HG03045 (cell line): ENCODE data around the gene PLD2.

Experiments
- ATAC-seq: cut with Tn5 transposase; IDR thresholded peaks from one replicate; pipeline ENCODE4 v1.9.1; 2021; ENCODE audit warnings: mild to moderate bottlenecking, moderate library complexity; ENCODE audit not compliant: unreplicated experiment

PLD2 gene

DNA sequence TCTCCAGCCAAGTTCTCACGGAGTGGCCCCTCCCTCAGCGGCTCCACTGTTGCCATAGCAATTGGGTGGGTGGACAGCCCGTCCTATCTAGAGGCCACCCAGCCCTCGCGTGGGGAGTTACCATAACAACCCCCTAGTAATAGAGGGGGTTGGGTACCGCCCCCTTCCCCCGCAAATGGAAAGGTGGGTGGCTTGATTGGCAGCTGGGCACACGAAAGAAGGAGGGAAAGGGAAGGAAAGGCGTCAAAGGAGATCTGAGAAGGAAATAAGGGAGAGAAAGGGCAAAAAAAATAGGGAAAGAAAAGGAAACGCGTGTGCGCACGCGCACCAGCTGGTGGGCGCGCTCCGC, 25.9 kb downstream of the PLD2 start:
- peak; percentile 7 for ATAC-seq

GRCh38 chr17:4833178-4833940, 26.4 kb downstream of the PLD2 start, which contains the start of gene MINK1:
TSS of gene MINK1 (plus strand) at chr17:4833340. CDS start at chr17:4833584, 244 bp downstream.
- ATAC-seq, result peak; percentile 91

DNA sequence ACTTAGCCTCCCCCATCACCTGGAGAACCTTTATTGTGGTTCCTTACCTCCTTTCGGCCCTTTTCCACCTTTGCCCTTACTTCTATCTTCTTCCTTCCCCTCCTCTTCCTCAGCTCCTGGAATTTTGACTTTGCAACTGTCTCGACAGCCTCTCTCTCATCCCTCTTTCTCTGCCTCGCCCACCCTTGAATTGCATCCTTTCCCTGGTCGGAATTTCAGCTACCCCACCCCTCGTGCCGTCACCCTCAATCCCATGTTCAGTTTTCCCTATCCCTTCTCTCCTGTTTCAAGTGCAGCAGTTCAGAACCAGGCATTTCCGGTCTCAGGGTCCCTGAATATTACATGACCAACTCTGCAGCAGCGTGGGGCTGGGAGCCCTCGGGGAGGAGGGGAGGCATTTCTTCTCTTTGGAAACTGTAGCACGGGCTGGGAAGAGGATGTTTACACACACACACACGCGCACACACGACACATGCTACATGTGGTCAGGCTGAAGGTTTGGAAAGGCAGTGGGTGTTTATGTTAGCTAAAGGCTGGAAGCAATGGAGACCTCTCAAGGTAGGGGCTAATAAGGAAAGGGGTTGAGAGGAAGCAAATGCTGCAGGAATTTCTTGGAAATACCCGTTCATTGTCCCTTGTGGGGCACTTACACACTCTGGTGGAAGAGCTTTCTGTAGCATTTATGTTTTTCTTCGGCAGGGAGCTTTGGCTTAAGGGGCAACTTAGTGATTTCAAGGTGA, 27.2 kb downstream of the PLD2 start:
- ATAC-seq, result no peak

GRCh38 chr17:4834681-4835020, 27.7 kb downstream of the PLD2 start:
- no peak for ATAC-seq

- no peak for ATAC-seq
Observed at GRCh38 chr17:4836221-4836620, 29.3 kb downstream of the PLD2 start.

GRCh38 chr17:4837471-4838308, 30.7 kb downstream of the PLD2 start:
- ATAC-seq, result no peak

DNA sequence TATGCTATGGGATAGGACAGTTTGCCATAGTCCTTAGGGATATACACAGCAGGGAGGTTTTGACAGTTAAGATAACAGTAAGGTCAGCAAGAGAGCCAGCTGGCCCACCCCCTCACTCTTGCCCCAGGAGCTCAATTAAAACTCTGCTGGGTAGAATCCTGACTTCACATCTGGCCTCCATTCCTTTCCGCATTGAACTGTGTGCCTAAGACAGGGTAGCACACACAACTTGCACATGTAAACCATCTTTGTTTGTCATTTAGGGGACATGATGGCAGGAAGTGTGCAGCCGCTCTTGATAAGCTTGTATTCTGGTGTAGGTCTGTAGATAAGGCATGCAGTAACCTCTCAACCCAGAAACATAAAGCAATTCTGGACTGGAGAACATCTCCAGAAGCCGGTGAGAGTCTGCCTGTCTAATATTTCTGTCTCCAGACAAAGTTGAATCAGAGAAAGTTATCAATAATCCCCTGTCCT, 31.4 kb downstream of the PLD2 start:
- no peak for ATAC-seq

DNA sequence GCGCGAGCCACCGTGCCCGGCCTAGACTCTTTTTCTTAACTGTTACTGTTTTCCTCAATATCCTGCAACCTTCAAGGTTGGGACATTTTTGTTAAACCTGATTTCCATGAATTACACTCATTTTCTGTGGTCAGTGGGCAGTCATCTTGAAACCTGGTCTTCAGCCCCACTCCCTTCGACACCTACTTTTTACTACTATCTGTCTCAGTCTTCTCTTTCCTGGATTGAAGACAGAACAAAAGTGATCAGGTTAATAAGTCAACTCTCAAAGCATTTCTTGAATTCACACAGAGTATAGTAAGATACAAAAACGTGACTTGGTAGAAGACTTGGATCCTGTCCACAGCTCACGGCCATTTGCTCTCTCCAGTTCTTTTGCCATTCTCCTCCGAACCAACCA, 32.3 kb downstream of the PLD2 start:
- ATAC-seq, result no peak

DNA sequence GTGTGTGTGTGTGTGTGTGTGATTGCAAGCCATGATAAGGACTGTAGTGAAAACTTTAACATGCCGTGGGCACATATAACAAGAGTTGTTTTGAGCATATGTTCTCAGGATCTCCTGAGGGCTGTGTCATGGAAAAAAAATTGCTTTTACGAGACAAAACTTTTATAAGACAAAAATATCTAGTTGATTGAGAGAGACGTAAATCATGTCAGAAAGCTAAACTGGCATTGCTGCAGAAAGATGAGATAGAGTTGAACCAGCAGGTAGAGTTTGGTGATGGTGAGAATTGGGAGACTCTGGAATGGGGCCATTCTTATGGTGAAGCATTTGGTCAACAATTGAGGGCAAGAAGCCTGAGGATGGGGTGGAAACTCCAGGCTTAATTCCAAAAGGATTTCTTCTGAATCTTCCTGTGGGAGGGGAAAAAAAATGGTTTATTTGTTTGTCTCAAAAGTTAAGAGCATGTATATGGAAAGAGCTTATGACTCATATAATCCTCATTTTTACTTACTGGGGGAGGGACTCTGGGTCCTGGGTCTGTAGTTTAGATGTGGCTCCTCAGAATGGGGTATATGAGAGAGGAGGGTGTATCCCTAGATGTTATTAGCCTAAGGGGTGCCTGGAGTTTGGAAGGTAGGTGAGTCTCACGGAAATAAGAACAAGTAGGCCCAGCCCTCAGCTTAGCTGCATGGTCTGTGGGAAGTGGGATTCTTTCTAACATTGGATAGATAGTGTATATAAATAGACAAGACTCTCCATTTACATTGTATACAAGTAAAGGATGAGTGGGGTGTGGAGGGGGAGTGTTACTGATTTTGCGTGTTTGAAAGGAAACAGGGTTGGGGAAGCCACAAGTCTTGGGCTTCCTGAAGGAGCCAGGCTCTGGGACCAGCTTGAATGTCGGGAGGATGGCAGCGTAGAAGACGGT, 33.3 kb downstream of the PLD2 start:
- ATAC-seq, result no peak

DNA sequence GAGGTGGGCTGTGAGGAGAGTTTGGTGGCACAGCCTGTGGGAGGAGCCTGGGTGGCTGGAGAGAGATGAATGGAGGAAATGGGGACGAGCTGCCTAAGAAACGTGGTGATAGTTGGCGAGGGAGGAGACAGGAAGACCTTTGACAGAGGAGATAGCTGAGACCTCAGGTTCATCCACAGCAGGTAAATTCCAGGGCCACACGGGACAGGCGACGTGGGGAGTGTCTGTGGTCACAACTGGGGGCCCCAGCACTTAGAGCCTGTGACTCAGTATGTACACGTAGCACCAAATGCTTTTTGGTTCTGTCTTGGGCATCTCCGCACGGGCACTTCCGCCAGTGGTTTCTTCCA, 33.9 kb downstream of the PLD2 start:
- ATAC-seq, result no peak

DNA sequence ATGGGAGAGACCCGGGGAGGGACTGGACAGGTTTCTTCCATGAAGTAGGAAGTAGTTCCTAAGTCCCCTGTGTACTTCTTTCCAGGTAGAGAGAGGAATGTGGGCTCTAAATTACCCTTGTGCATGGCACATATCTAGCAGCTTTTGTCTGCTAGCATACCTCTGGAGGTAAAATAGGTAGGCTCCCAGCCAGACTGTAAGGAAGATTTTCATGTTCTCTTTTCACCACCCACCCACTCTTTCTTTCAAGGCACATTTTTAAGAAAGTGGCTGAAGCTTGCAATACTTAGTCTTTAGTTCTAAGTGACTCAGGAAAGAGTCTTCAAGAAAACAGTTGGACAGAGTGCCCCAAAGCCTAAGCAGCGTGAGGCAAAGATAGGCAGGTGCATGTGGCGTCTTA, 35.4 kb downstream of the PLD2 start:
- no peak for ATAC-seq

DNA sequence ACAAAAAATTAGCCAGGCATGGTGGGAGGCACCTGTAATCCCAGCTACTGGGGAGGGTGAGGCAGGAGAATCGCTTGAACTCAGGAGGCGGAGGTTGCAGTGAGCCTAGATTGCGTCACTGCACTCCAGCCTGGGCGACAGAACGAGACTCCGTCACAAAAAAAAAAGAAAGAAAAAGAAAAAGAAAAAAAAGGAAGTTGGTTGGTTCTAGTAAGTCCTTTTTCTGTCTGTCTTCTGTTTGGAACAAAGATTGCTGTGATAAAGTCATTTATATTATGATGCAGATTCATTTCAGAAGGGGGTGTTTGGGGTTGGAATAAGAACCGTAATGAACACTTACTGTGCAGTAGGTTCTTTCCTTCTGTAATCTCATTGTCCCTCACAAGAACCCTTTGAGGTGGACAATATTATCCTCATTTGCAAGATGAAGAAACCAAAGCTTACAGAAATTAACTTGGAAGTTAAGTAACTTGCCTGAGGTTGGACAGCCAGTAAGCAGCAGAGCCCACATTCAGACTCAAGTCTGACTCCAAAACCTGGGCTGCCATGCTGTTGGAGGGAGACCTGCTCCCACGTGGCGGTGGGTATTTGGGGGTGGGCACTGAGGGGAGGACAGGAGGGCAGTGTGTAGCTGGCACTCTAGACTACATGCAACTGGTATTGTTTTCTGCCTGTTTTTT, 36.5 kb downstream of the PLD2 start:
- no peak for ATAC-seq

GRCh38 chr17:4845118-4845517, 38.2 kb downstream of the PLD2 start:
- ATAC-seq, result no peak

GRCh38 chr17:4846635-4847390, 39.9 kb downstream of the PLD2 start:
- no peak for ATAC-seq

DNA sequence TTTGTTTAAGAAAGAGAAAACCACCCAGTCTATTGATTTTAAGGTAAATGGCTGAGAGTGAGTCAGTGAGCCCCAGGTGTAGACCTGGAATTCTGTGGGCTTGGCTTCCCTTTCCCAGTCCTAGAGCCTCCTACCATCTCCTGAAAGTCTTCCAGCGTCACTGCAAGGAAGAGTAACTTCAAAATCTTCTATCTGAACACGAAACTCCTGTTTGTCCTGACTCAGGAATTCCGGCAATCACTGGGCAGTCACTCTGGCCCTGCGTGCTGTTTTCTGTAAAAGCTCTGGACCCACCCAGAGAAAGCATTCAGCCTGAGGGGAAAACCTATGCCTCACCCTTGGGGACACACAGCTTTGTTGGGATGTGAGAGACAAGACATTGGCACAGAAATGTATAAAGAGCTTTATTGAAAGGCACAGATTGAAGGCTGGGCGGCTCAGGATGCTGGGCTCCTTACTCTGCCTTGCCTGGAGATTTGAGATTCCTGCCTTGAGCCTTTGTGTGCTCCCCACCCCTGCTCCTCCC, 42.1 kb downstream of the PLD2 start:
- no peak for ATAC-seq

DNA sequence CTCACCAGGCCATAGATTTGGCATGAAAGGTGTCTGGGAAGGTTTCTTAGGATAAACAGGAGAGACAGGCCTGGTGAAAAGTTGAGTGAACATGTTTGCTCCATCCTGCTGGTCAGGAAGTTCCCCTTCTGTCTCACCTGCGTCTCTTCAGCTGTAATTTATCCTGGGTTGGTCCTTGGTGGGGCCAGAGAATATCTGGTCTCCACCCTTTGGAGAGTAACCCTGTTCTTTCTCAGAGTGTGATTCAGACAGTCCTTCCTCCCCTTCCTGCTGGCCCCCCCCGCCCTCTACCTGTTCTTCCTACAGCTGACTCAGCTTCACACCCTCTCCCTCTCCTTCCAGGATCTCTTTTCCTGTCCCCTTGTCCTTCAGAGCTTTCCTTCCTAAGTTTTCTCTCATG, 43.3 kb downstream of the PLD2 start:
- no peak for ATAC-seq

DNA sequence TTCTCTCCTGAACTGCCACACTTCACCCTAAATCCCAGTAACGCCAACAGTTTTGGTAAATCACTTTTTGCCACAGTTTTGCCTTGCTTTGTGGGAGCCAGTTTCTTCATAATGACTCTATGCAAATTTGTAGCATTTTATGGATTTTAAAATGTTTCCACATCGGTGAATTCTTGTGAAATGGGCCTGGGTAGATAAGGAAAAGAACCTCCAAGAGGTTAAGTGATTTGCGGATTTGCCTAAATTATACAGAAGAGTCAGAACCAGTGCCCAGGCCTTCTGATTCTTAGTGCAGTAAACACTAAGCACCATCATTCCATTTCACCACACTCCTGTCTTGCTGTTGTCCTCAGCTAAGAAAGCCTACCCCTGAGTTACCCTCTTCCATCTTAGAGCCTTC, 44.1 kb downstream of the PLD2 start:
- no peak for ATAC-seq

DNA sequence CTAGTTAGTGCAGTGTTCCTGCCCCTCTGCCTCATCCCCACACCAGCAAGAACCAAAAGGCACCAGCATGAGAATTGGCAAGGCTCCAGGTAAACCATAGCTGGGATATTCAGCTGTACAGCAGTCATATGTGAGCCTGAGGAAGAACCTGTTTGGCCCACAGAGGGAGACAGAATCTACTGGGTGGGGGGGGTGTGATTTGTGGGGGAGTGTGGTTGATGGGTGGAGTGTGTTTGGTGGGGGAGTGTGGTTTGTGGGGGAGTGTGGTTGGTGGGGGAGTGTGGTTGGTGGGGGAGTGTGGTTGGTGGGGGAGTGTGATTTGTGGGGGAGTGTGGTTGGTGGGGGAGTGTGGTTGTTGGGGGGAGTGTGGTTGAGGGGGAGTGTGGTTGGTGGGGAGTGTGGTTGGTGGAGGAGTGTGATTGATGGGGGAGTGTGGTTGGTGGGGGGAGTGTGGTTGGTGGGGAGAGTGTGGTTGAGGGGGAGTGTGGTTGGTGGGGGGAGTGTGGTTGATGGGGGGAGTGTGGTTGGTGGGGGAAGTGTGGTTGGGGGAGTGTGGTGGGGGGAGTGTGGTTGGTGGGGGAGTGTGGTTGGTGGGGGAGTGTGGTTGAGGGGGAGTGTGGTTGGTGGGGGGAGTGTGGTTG, 45.7 kb downstream of the PLD2 start:
- ATAC-seq, result no peak
